IMR-90 (cell line): ENCODE data around the gene NECTIN4.
"Not testable (repeated sequence)": the region's sequence is repeated elsewhere in the genome, so short reads cannot be mapped to it uniquely, and the experiment has no call there.

Experiments
- BHLHE40 ChIP-seq: fragments of 150-350 bp; IDR thresholded peaks from 2 replicates; pipeline ENCODE4 v1.6.1; 2016; ENCODE audit warnings: mild to moderate bottlenecking, low read depth, low read length
- CEBPB ChIP-seq: IDR thresholded peaks from 2 replicates; pipeline ENCODE4 v1.6.1; 2012; ENCODE audit warnings: low read depth, low read length, improper control_type of control experiment
- CHD1 ChIP-seq: IDR thresholded peaks from 2 replicates; pipeline ENCODE4 v1.6.1; 2012; ENCODE audit warnings: low read depth, low read length, improper control_type of control experiment
- CTCF ChIP-seq: conservative IDR thresholded peaks from 2 replicates; pipeline ENCODE4 v1.5.1; 2012; ENCODE audit warnings: mild to moderate bottlenecking, low read depth, low read length, improper control_type of control experiment
- ELK1 ChIP-seq: fragments of 150-350 bp; IDR thresholded peaks from 2 replicates; pipeline ENCODE4 v1.6.1; 2016; ENCODE audit warnings: low read depth, mild to moderate bottlenecking, low read length, moderate library complexity, borderline replicate concordance
- FOS ChIP-seq: fragments of 150-350 bp; IDR thresholded peaks from 2 replicates; pipeline ENCODE4 v1.6.1; 2016; ENCODE audit warnings: low read depth, low read length
- MAFK ChIP-seq: IDR thresholded peaks from 2 replicates; pipeline ENCODE4 v1.6.1; 2012; ENCODE audit warnings: low read depth, low read length, improper control_type of control experiment
- MXI1 ChIP-seq: IDR thresholded peaks from 2 replicates; pipeline ENCODE4 v1.6.1; 2012; ENCODE audit warnings: low read depth, mild to moderate bottlenecking, low read length, moderate library complexity, borderline replicate concordance
- POLR2A ChIP-seq: IDR thresholded peaks from 2 replicates; pipeline ENCODE4 v1.6.1; 2012; ENCODE audit warnings: mild to moderate bottlenecking, low read depth, low read length
- RAD21 ChIP-seq: IDR thresholded peaks from 2 replicates; pipeline ENCODE4 v1.6.1; 2012; ENCODE audit warnings: low read length, improper control_type of control experiment
- RFX5 ChIP-seq: IDR thresholded peaks from 2 replicates; pipeline ENCODE4 v1.8.0; 2012; ENCODE audit warnings: low read depth, mild to moderate bottlenecking, low read length, moderate library complexity
- SMC3 ChIP-seq: fragments of 150-350 bp; IDR thresholded peaks from 2 replicates; pipeline ENCODE4 v1.6.1; 2016; ENCODE audit warnings: low read depth, mild to moderate bottlenecking, antibody characterized with exemption, low read length, moderate library complexity
- USF2 ChIP-seq: fragments of 150-350 bp; IDR thresholded peaks from 2 replicates; pipeline ENCODE4 v1.6.1; 2017; ENCODE audit warnings: mild to moderate bottlenecking, antibody characterized with exemption, low read length, low read depth

GRCh38 chr1:161065681-161066080 is 23.7 kb downstream of the NECTIN4 start:
- not testable (repeated sequence) for TF ChIP-seq CTCF, RAD21, CHD1, USF2, RFX5, CEBPB, POLR2A, MAFK, MXI1, ELK1, BHLHE40, SMC3, FOS
